Keratinocyte (primary cell): ENCODE measurements around the gene MRPS35. TPM values are rescaled to one million over a fixed set of nuclear protein-coding genes. Genes with fewer than 3 reads are reported as not detected.

ENCODE experiments used
- DNase-seq: peaks from one replicate; pipeline ENCODE4 v3.0.0-alpha.2; 2011; ENCODE audit warnings: low read depth, missing footprints, low spot score
- FAIRE-seq: peaks from 2 replicates; lab custom pipeline; 2011; peaks lifted over from hg19 to GRCh38; lab: Jason Lieb, UNC
- H2AFZ ChIP-seq: 2 replicates; pipeline ENCODE4 v1.6.0; 2012; ENCODE audit warnings: low read length, control low read depth, inconsistent platforms; ENCODE audit not compliant: control insufficient read depth
- H3K27ac ChIP-seq: 2 replicates; pipeline ENCODE4 v1.5.1; 2011; ENCODE audit warnings: low read length; ENCODE audit not compliant: control insufficient read depth, insufficient read depth
- H3K27me3 ChIP-seq: 3 replicates; pipeline ENCODE4 v1.6.0; 2011; ENCODE audit warnings: low read length; ENCODE audit not compliant: control insufficient read depth, insufficient read depth; ENCODE audit errors: extremely low read depth
- H3K36me3 ChIP-seq, 2 experiments: 2 replicates in 1 of 2; 3 replicates in 1 of 2; pipeline ENCODE4 v1.5.1; 2011; ENCODE audit warnings: low read length in 2 of 2, mild to moderate bottlenecking in 1 of 2; ENCODE audit not compliant: control insufficient read depth in 2 of 2, insufficient read depth in 2 of 2; ENCODE audit errors: extremely low read depth in 1 of 2
- H3K4me1 ChIP-seq: 3 replicates; pipeline ENCODE4 v1.5.1; 2011; ENCODE audit warnings: low read length; ENCODE audit not compliant: control insufficient read depth, insufficient read depth; ENCODE audit errors: extremely low read depth
- H3K4me2 ChIP-seq: 3 replicates; pipeline ENCODE4 v1.6.0; 2011; ENCODE audit warnings: low read depth, low read length; ENCODE audit not compliant: control insufficient read depth, insufficient read depth; ENCODE audit errors: extremely low read depth
- H3K4me3 ChIP-seq, 3 experiments: fragments of 200-600 bp in 1 of 3; sonication (generic) in 1 of 3; 2 replicates in 2 of 3; 3 replicates in 1 of 3; pipeline ENCODE4 v1.5.1; 2011 to 2016; ENCODE audit warnings: low read length in 3 of 3, mild to moderate bottlenecking in 3 of 3, control low read depth in 2 of 3, inconsistent platforms in 1 of 3, low read depth in 1 of 3, mixed read lengths in 1 of 3, mixed run types in 1 of 3, moderate library complexity in 1 of 3; ENCODE audit not compliant: control insufficient read depth in 2 of 3, insufficient read depth in 2 of 3; ENCODE audit errors: extremely low read depth in 1 of 3
- H3K79me2 ChIP-seq: 2 replicates; pipeline ENCODE4 v1.6.0; 2012; ENCODE audit warnings: low read length; ENCODE audit not compliant: control insufficient read depth, insufficient read depth
- H3K9ac ChIP-seq: 3 replicates; pipeline ENCODE4 v1.6.0; 2011; ENCODE audit warnings: low read length; ENCODE audit not compliant: control insufficient read depth, insufficient read depth; ENCODE audit errors: extremely low read depth
- H3K9me1 ChIP-seq: 3 replicates; pipeline ENCODE4 v1.6.0; 2011; ENCODE audit warnings: low read length; ENCODE audit not compliant: control insufficient read depth, insufficient read depth; ENCODE audit errors: extremely low read depth
- H3K9me3 ChIP-seq: 2 replicates; pipeline ENCODE4 v1.5.1; 2012; ENCODE audit warnings: low read depth, low read length; ENCODE audit not compliant: control insufficient read depth
- H4K20me1 ChIP-seq: 3 replicates; pipeline ENCODE4 v1.6.0; 2011; ENCODE audit warnings: low read length; ENCODE audit not compliant: control insufficient read depth, insufficient read depth; ENCODE audit errors: extremely low read depth
- CTCF ChIP-seq, 3 experiments: IDR thresholded peaks in 1 of 3; conservative IDR thresholded peaks in 1 of 3; optimal IDR thresholded peaks in 1 of 3; 2 replicates in 2 of 3; 3 replicates in 1 of 3; pipeline versions ENCODE3 to v1.5.1; 2011; ENCODE audit warnings: low read length in 3 of 3, mild to moderate bottlenecking in 3 of 3, moderate library complexity in 2 of 3, control low read depth in 1 of 3, inconsistent platforms in 1 of 3; ENCODE audit not compliant: insufficient read depth in 2 of 3; ENCODE audit errors: extremely low read depth in 1 of 3
- EZH2 ChIP-seq: IDR thresholded peaks from one replicate; pipeline ENCODE4 v1.6.1; 2012; ENCODE audit warnings: inconsistent platforms, mild to moderate bottlenecking, low read length, moderate library complexity
- dilution Hi-C: fragments of 300-500 bp; cut with MboI; formaldehyde crosslinking; loops from one replicate; pipeline ENCODE4 v1.7.0; 2020; ENCODE audit warnings: low sequenced_read_pairs; ENCODE audit not compliant: extremely low pct_ligation_motif_present
- polyA plus RNA-seq, 5 experiments: library from polyadenylated mRNA; depleted of rRNA in 3 of 5; stranded (reverse) in 3 of 5; stranded (forward) in 1 of 5; unstranded in 1 of 5; fragments of >200 nt; gene quantifications; 1 replicate in 1 of 5; 2 replicates in 3 of 5; 3 replicates in 1 of 5; pipeline versions ENCODE4 v1.2.1 to v1.2.3, GENCODE V29; 2011 to 2012; ENCODE audit warnings: missing spikeins in 2 of 5, low read depth in 1 of 5, low replicate concordance in 1 of 5

The MRPS35 gene
- polyA plus RNA-seq, 1 donor (not counting 4 experiments of a cell fraction or from before 2014, with no cell fraction given) = 60.1 TPM

- TF ChIP-seq EZH2 (no peak), CTCF (optimal IDR thresholded peaks at IDR 0.05 in 1 of 3, IDR thresholded peaks at IDR 0.05 in 1 of 3, conservative IDR thresholded peaks at IDR 0.05 in 1 of 3; ENCODE audit: extremely low read depth in 1 of 3, insufficient read depth in 2 of 3, low read length in 3 of 3) (no peak)
- no peak overlapping the region for H2AFZ ChIP-seq
- dilution Hi-C loops = no loop called here
Measured at GRCh38 chr12:27802511-27802910, 91.9 kb downstream of the MRPS35 start.

GRCh38 chr12:27802936-27803335 is 92.3 kb downstream of the MRPS35 start:
- no peaks in the 10 kb centered on the region for H3K9me1 ChIP-seq
- peaks cover 3% of the 10 kb centered on the region in 2 experiments for H3K36me3 ChIP-seq
- H3K9ac ChIP-seq = no peak overlapping the region
- H3K79me2 ChIP-seq = no peaks in the 10 kb centered on the region
- H3K9me3 ChIP-seq = no peaks in the 10 kb centered on the region
- H3K4me2 ChIP-seq = no peak overlapping the region
- no peak for FAIRE-seq
- H3K27me3 ChIP-seq = no peaks in the 10 kb centered on the region
- no peaks in the 10 kb centered on the region for H4K20me1 ChIP-seq
- TF ChIP-seq CTCF (optimal IDR thresholded peaks at IDR 0.05 in 1 of 3, IDR thresholded peaks at IDR 0.05 in 1 of 3, conservative IDR thresholded peaks at IDR 0.05 in 1 of 3; ENCODE audit: extremely low read depth in 1 of 3, insufficient read depth in 2 of 3, low read length in 3 of 3) (no peak), EZH2 (no peak)
- DNase-seq = no peak
- no peaks in the 10 kb centered on the region for H3K4me1 ChIP-seq
- H3K4me3 ChIP-seq = no peak overlapping the region
- H2AFZ ChIP-seq = no peak overlapping the region
- H3K27ac ChIP-seq = no peak overlapping the region
- dilution Hi-C loops = no loop called here

More at GRCh38 chr12:27802511-27802910, 91.9 kb downstream of the MRPS35 start:
- Histone ChIP-seq H3K4me1 (no peaks in the 10 kb centered on the region), H3K9ac (no peak overlapping the region), H3K27ac (no peak overlapping the region), H3K27me3 (no peaks in the 10 kb centered on the region), H3K9me1 (no peaks in the 10 kb centered on the region), H3K9me3 (no peaks in the 10 kb centered on the region), H3K79me2 (no peaks in the 10 kb centered on the region), H4K20me1 (no peaks in the 10 kb centered on the region), H3K4me2 (no peak overlapping the region), H3K4me3 (no peak overlapping the region), H3K36me3 (peaks cover 7% of the 10 kb centered on the region in 2 experiments)
- DNase-seq (no peak), FAIRE-seq (no peak)
